GM10248 (cell line): Measurements from ENCODE around the gene PARP16.

ENCODE experiments used
- CTCF ChIA-PET: fragments of 300-600 bp; sonication (Branson Sonifier 250); formaldehyde crosslinking; extraction: SDS; loops from one replicate; lab custom pipeline; 2021; ENCODE audit warnings: antibody characterized with exemption; lab: Yijun Ruan, JAX
- POLR2A ChIA-PET: fragments of 350-650 bp; sonication (Branson Sonifier 250); formaldehyde crosslinking; extraction: SDS; loops from one replicate; lab custom pipeline; 2020; ENCODE audit warnings: antibody characterized with exemption; lab: Yijun Ruan, JAX
- DNase-seq: peaks from one replicate; pipeline ENCODE4 v3.0.0; 2012; ENCODE audit errors: extremely low spot score
- CTCF ChIP-seq: IDR thresholded peaks from 2 replicates; pipeline ENCODE4 v1.5.1; 2012; ENCODE audit warnings: mild to moderate bottlenecking, low read depth; ENCODE audit errors: extremely low read depth, missing control alignments, control extremely low read depth

The PARP16 gene

GRCh38 chr15:65209701-65210643 lies 76.7 kb downstream of the PARP16 start:
- ChIA-PET POLR2A (no interaction called here), CTCF (interaction anchor here (0.9 to 3.1 kb wide), 8 partner anchors 9 to 175 kb away, joined by 3 to 22 read pairs (median 5); no protein-coding TSS in a partner anchor)
- TF ChIP-seq CTCF: no peak
- no peak for DNase-seq

- no peak for DNase-seq
- ChIA-PET CTCF (interaction anchor here (1.0 to 2.6 kb wide), 7 partner anchors 9 to 177 kb away, joined by 3 to 15 read pairs (median 4); partner anchors contain the start of gene PARP16), POLR2A (no interaction called here)
- TF ChIP-seq CTCF: no peak
These were observed 78.0 kb downstream of the PARP16 start for GRCh38 chr15:65208647-65209046.
